A673 (cell line): Measurements from ENCODE around the gene ITPR1. TPM values are rescaled to one million over a fixed set of nuclear protein-coding genes. Genes with fewer than 3 reads are reported as not detected.

ENCODE experiments used
- BruUV-seq: library from RNA; stranded (reverse); fragments of 400-500 nt; replicated peaks from 2 replicates; lab custom pipeline; 2021; lab: Mats Ljungman, UMichigan
- CTCF ChIA-PET: fragments of 300-600 bp; sonication (Branson Sonifier 250); formaldehyde crosslinking; loops from one replicate; lab custom pipeline; 2022; ENCODE audit warnings: antibody characterized with exemption; lab: Charles Lee
- POLR2A ChIA-PET: fragments of 300-600 bp; sonication (Branson Sonifier 250); formaldehyde crosslinking; loops from one replicate; lab custom pipeline; 2022; ENCODE audit warnings: antibody characterized with exemption; ENCODE audit not compliant: low non-redundant PET; lab: Charles Lee
- DNase-seq: peaks from one replicate; pipeline ENCODE4 v3.0.0-alpha.2; 2015; ENCODE audit warnings: low spot score
- H3K27ac ChIP-seq: fragments of 200-600 bp; sonication (generic); 2 replicates; pipeline ENCODE4 v1.5.1; 2016; ENCODE audit warnings: mixed run types, low read depth, mild to moderate bottlenecking, mixed read lengths, antibody characterized with exemption, low read length; ENCODE audit not compliant: poor library complexity, severe bottlenecking
- H3K27me3 ChIP-seq: fragments of 200-600 bp; sonication (generic); replicated peaks from 2 replicates; pipeline ENCODE4 v1.6.1; 2017; ENCODE audit warnings: mixed run types, low read depth, mild to moderate bottlenecking, mixed read lengths, antibody characterized with exemption, low read length; ENCODE audit not compliant: insufficient read depth, poor library complexity
- H3K36me3 ChIP-seq: fragments of 200-600 bp; sonication (generic); 2 replicates; pipeline ENCODE4 v1.6.1; 2016; ENCODE audit warnings: mixed run types, mild to moderate bottlenecking, mixed read lengths, antibody characterized with exemption, low read length; ENCODE audit not compliant: insufficient read depth, poor library complexity, severe bottlenecking
- H3K4me1 ChIP-seq: fragments of 200-600 bp; sonication (generic); 2 replicates; pipeline ENCODE4 v1.6.1; 2017; ENCODE audit warnings: mixed run types, mild to moderate bottlenecking, mixed read lengths, antibody characterized with exemption, low read length; ENCODE audit not compliant: insufficient read depth, poor library complexity, severe bottlenecking
- H3K4me3 ChIP-seq: fragments of 200-600 bp; sonication (generic); 2 replicates; pipeline ENCODE4 v1.5.1; 2016; ENCODE audit warnings: low read depth, mixed run types, mild to moderate bottlenecking, mixed read lengths, low read length; ENCODE audit not compliant: poor library complexity, severe bottlenecking
- H3K9me3 ChIP-seq: fragments of 200-600 bp; sonication (generic); 2 replicates; pipeline ENCODE4 v1.6.1; 2016; ENCODE audit warnings: mixed run types, low read depth, mild to moderate bottlenecking, mixed read lengths, antibody characterized with exemption, low read length; ENCODE audit not compliant: poor library complexity, severe bottlenecking
- CTCF ChIP-seq: fragments of 300-800, 200-600 bp; sonication (generic); conservative IDR thresholded peaks from 2 replicates; pipeline ENCODE4 v1.5.1; 2017; ENCODE audit warnings: low read depth, mild to moderate bottlenecking, antibody characterized with exemption, low read length, moderate library complexity, mixed read lengths
- EZH2 ChIP-seq: fragments of 200-600 bp; sonication (generic); IDR thresholded peaks from 2 replicates; pipeline ENCODE4 v1.6.1; 2017; ENCODE audit warnings: borderline replicate concordance, low read depth, mild to moderate bottlenecking, mixed read lengths, antibody characterized with exemption, low read length; ENCODE audit not compliant: poor library complexity, severe bottlenecking
- intact Hi-C: fragments of 100-400 bp; cut with micrococcal nuclease; formaldehyde crosslinking; loops from one replicate; pipeline ENCODE4 v1.10.0; 2022; ENCODE audit not compliant: unreplicated experiment
- total RNA-seq: library from RNA; stranded (reverse); gene quantifications from 2 replicates; pipeline ENCODE4 v1.2.3, GENCODE V29; 2021

ITPR1 gene
- total RNA-seq, 1 experiment from 2014 or later, result 8.6 TPM

GRCh38 chr3:4848176-4848825 lies 355.2 kb downstream of the ITPR1 start:
- Histone ChIP-seq H3K27ac (no peak overlapping the region), H3K4me1 (no peaks in the 10 kb centered on the region), H3K36me3 (no peaks in the 10 kb centered on the region), H3K27me3 (no peaks in the 10 kb centered on the region), H3K9me3 (no peaks in the 10 kb centered on the region), H3K4me3 (no peak overlapping the region)
- intact Hi-C loops, result no loop called here
- no TSS peak for BruUV-seq
- TF ChIP-seq EZH2, result no peak
- TF ChIP-seq CTCF, result no peak
- POLR2A ChIA-PET, result no interaction called here
- CTCF ChIA-PET, result no interaction called here
- DNase-seq, result no peak

GRCh38 chr3:4849136-4849535 lies 356.0 kb downstream of the ITPR1 start:
- no peaks in the 10 kb centered on the region for H3K9me3 ChIP-seq

GRCh38 chr3:4849739-4850138 lies 356.6 kb downstream of the ITPR1 start:
- TF ChIP-seq EZH2 (no peak), CTCF (no peak)
- H3K9me3 ChIP-seq, result no peaks in the 10 kb centered on the region
- no peak overlapping the region for H3K4me3 ChIP-seq
- DNase-seq, result no peak
- ChIA-PET CTCF (no interaction called here), POLR2A (no interaction called here)
- no peak overlapping the region for H3K27ac ChIP-seq
- H3K4me1 ChIP-seq, result no peaks in the 10 kb centered on the region
- intact Hi-C loops, result no loop called here
- no peaks in the 10 kb centered on the region for H3K36me3 ChIP-seq
- no TSS peak for BruUV-seq
- no peaks in the 10 kb centered on the region for H3K27me3 ChIP-seq

More at GRCh38 chr3:4849136-4849535, 356.0 kb downstream of the ITPR1 start:
- no peak for DNase-seq
- H3K36me3 ChIP-seq, result no peaks in the 10 kb centered on the region
- no peaks in the 10 kb centered on the region for H3K27me3 ChIP-seq
- intact Hi-C loops, result no loop called here
- H3K4me1 ChIP-seq, result no peaks in the 10 kb centered on the region
- CTCF ChIA-PET, result no interaction called here
- POLR2A ChIA-PET, result no interaction called here
- no peak overlapping the region for H3K4me3 ChIP-seq
- no TSS peak for BruUV-seq
- no peak overlapping the region for H3K27ac ChIP-seq
- TF ChIP-seq CTCF, result no peak
- no peak for TF ChIP-seq EZH2
